ENCODE results near the gene PPCS.
"Not testable (repeated sequence)": the region's sequence is repeated elsewhere in the genome, so short reads cannot be mapped to it uniquely, and the experiment has no call there.

The PPCS gene

DNA sequence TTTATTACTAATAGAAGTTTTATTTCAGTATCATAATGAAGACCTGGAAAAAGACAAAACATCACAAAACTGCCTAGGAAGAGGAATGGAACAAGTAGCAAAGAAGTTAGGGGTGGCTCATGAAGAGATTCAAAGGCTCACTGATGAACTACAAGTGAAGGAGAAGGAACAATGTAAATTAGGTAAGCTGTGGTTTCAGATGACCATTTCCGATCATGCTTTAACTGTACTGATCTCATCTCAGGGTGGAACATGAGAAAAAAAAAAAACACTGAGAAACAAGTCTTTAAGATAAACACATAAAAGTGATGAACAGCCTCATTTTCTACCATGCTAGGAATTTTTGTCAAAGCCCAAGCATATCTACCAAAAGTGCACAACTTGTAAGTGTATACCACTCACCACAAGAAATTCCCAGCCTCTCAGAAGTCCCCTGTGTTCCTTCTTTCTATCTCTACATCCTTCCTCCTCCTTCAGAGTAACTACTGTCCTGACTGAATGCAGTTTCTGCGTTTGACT, 26.4 kb downstream of the PPCS start:
- TF ChIP-seq, protein P1, sequence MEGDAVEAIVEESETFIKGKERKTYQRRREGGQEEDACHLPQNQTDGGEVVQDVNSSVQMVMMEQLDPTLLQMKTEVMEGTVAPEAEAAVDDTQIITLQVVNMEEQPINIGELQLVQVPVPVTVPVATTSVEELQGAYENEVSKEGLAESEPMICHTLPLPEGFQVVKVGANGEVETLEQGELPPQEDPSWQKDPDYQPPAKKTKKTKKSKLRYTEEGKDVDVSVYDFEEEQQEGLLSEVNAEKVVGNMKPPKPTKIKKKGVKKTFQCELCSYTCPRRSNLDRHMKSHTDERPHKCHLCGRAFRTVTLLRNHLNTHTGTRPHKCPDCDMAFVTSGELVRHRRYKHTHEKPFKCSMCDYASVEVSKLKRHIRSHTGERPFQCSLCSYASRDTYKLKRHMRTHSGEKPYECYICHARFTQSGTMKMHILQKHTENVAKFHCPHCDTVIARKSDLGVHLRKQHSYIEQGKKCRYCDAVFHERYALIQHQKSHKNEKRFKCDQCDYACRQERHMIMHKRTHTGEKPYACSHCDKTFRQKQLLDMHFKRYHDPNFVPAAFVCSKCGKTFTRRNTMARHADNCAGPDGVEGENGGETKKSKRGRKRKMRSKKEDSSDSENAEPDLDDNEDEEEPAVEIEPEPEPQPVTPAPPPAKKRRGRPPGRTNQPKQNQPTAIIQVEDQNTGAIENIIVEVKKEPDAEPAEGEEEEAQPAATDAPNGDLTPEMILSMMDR (IDR thresholded peaks at IDR 0.05; ENCODE audit: unreplicated experiment in 3 of 3), result no peak
- H3K4me3 Mint-ChIP-seq, result no peak overlapping the region
- no peaks in the 10 kb centered on the region for H3K27me3 Mint-ChIP-seq (ENCODE audit: low read depth)
- H3K27ac Mint-ChIP-seq, result no peak overlapping the region
- H3K4me1 Mint-ChIP-seq, result no peaks in the 10 kb centered on the region
- H3K36me3 Mint-ChIP-seq (ENCODE audit: low read depth), result peaks cover 4% of the 10 kb centered on the region
- no peaks in the 10 kb centered on the region for H3K9me3 Mint-ChIP-seq

DNA sequence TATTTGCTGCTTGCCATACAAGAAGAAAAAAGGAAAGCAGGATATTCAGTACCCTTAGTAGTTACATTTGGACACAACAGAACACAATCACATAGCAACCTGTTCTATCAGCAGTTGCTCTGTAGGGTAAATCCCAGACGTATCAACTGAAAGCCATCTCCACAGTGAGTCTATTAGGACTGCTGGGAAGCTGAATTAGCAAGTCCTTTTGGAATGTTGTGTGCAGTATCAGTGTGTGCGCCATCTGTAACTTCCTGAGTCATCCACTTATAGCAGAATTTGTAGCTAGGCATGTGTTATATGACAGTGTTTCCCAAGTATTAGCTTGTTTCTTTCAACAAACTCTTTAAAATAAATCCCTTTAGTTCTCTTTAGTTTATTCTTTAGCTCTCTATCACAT, 28.0 kb downstream of the PPCS start:
- Mint-ChIP-seq H3K27me3 (ENCODE audit: low read depth) (no peaks in the 10 kb centered on the region), H3K36me3 (ENCODE audit: low read depth) (peaks cover 4% of the 10 kb centered on the region)

DNA sequence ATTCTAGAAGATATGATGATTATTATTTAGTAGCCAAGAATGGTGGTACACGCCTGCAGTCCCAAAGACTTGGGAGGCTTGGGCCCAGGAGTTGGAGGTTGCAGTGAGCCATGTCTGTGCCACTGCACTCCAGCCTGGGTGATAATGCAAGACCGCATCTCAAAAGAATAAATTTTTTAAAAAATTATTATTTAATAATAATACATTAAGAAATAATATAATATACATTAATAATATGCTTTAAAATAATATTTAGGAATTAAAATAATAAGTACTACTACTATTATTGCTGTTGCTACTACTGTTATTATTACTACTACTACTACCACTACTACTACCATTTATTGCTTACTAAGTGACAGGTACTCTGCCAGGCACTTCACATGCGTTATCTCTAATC, 33.9 kb downstream of the PPCS start:
- TF ChIP-seq, protein P1 (IDR thresholded peaks at IDR 0.05; ENCODE audit: unreplicated experiment in 3 of 3), result no peak
- Mint-ChIP-seq H3K9me3 (peaks cover 11% of the 10 kb centered on the region), H3K4me1 (no peaks in the 10 kb centered on the region), H3K27ac (no peak overlapping the region), H3K36me3 (ENCODE audit: low read depth) (peaks cover 27% of the 10 kb centered on the region), H3K27me3 (ENCODE audit: low read depth) (no peaks in the 10 kb centered on the region), H3K4me3 (no peak overlapping the region)

More for the DNA sequence above, 28.0 kb downstream of the PPCS start:
- Mint-ChIP-seq H3K27ac (no peak overlapping the region), H3K9me3 (no peaks in the 10 kb centered on the region), H3K4me1 (no peaks in the 10 kb centered on the region), H3K4me3 (no peak overlapping the region)
- TF ChIP-seq, protein P1 (IDR thresholded peaks at IDR 0.05; ENCODE audit: unreplicated experiment in 3 of 3), result no peak

GRCh38 chr1:42502031-42502430, 45.7 kb downstream of the PPCS start:
- H3K4me1 Mint-ChIP-seq; H3K4me3 Mint-ChIP-seq; H3K27me3 Mint-ChIP-seq (ENCODE audit: low read depth); H3K27ac Mint-ChIP-seq: not testable (repeated sequence)
- Mint-ChIP-seq H3K36me3 (ENCODE audit: low read depth) (peaks cover 79% of the 10 kb centered on the region), H3K9me3 (peaks cover 42% of the 10 kb centered on the region)

GRCh38 chr1:42504535-42505128, 48.3 kb downstream of the PPCS start:
- peaks cover 86% of the 10 kb centered on the region for H3K36me3 Mint-ChIP-seq (ENCODE audit: low read depth)
- H3K4me1 Mint-ChIP-seq, result no peaks in the 10 kb centered on the region
- H3K9me3 Mint-ChIP-seq, result peaks cover 51% of the 10 kb centered on the region
- no peak overlapping the region for H3K4me3 Mint-ChIP-seq
- TF ChIP-seq, protein P1 (IDR thresholded peaks at IDR 0.05; ENCODE audit: unreplicated experiment in 3 of 3), result no peak
- H3K27me3 Mint-ChIP-seq (ENCODE audit: low read depth), result no peaks in the 10 kb centered on the region
- H3K27ac Mint-ChIP-seq, result no peak overlapping the region

GRCh38 chr1:42506576-42506975, 50.2 kb downstream of the PPCS start:
- Mint-ChIP-seq H3K36me3 (ENCODE audit: low read depth) (peaks cover 89% of the 10 kb centered on the region), H3K4me1 (no peaks in the 10 kb centered on the region), H3K27me3 (ENCODE audit: low read depth) (no peaks in the 10 kb centered on the region), H3K27ac (no peak overlapping the region), H3K4me3 (no peak overlapping the region), H3K9me3 (peaks cover 70% of the 10 kb centered on the region)
- TF ChIP-seq, protein P1 (IDR thresholded peaks at IDR 0.05; ENCODE audit: unreplicated experiment in 3 of 3), result no peak

Data from nephron (organoid).